ENCODE data around the gene HSF2.

DNA sequence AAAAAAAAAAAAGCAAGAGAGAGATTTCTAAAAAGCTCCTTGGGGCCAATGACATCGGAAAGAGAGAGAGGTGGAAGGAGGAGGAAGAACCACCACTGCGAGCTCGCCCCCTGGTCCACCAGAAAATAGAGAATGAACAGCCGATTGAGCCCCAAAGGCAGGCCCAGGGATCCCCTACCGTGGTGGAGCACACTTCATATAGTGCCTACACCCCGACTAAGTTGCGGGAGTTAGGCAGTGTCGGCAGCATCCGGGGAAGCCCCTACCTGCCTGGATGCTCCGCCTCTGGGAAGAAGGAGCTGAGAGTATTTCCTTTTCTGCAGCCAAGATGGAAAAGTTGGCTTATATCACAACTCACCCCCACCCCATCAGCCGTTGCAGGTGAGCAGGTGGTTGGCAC, 38.6 kb upstream of the HSF2 start:
- TF ChIP-seq CTCF (conservative IDR thresholded peaks at IDR 0.05; ENCODE audit: low read depth in 2 of 2) = no peak
- no peak for TF ChIP-seq ZNF114 (CRISPR knock-in tag; IDR thresholded peaks at IDR 0.05)
